ENCODE measurements around the gene TBC1D19. TPM values are rescaled to one million over a fixed set of nuclear protein-coding genes. Genes with fewer than 3 reads are reported as not detected.
"Not testable (repeated sequence)": the region's sequence is repeated elsewhere in the genome, so short reads cannot be mapped to it uniquely, and the experiment has no call there.

Gene TBC1D19
- total RNA-seq, 2 donors from 2014 or later: 7.3 to 9.1 TPM

GRCh38 chr4:26593557-26593956 lies 9.7 kb downstream of the TBC1D19 start:
- DNase-seq; ATAC-seq; intact Hi-C loops (cut with DNase I): not testable (repeated sequence)

GRCh38 chr4:26594371-26594770 lies 10.5 kb downstream of the TBC1D19 start:
- ATAC-seq (no peak), DNase-seq (no peak)
- intact Hi-C loops (cut with DNase I): no loop called here

DNA sequence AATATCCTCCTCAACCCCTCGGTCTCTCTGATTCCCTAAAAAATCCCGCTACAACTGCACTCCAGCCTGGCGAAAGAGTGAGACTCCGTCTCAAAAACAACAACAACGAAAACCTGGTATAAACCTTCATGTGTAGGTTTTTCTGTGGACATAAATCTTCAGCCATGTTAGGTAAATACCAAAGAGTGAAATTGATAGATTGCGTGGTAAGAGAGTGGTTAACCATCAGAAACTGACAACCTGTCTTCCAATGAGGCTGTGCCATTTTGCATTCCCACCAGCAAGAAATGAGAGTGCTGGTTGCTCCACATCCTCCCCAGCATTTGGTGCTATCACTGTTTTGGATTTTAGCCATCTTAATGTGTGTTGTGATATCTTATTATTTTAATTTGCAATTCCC lies 10.9 kb downstream of the TBC1D19 start:
- ATAC-seq: no peak
- intact Hi-C loops (cut with DNase I): no loop called here
- DNase-seq: no peak

DNA sequence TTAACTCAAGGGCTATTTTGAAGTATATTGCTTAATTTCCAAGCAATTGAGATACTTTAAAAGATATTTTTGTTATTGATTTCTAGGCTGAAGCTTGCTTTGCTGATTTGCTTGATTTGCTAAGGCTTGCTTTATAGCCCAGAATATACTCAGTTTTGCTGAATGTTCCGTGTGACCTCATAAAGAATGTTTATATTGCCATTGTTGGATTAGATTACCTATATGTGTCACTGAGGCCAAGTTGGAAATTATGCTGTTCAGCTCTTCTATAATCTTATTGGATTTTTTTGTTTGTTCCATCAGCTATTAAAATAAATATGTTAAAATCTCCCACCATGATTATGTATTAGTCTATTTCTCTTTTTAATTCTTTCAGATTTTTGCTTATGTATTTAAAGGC lies 13.0 kb downstream of the TBC1D19 start:
- DNase-seq: no peak
- intact Hi-C loops (cut with DNase I): no loop called here
- ATAC-seq: no peak

DNA sequence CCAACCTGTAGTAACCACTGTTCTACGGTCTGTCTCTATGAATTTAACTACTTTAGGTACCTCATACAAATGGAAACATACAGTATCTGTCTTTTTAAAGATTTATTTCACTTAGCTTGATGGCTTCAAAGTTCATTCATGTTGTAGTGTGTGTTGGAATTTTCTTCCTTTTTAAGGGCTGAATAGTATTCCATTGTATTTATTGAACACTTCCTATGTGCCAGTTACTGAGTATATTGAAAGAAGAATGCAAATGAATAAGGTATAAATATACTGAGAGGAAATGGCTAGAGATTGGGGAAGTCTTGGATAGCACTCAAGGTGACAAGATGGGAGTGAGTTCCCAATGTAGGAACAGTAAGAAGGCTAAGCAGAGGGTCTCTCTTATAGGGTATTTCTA lies 17.3 kb downstream of the TBC1D19 start:
- DNase-seq (no peak), ATAC-seq (no peak)
- intact Hi-C loops (cut with DNase I): no loop called here

GRCh38 chr4:26607776-26608175 lies 23.9 kb downstream of the TBC1D19 start:
- intact Hi-C loops (cut with DNase I): no loop called here
- DNase-seq: no peak
- no peak for ATAC-seq

DNA sequence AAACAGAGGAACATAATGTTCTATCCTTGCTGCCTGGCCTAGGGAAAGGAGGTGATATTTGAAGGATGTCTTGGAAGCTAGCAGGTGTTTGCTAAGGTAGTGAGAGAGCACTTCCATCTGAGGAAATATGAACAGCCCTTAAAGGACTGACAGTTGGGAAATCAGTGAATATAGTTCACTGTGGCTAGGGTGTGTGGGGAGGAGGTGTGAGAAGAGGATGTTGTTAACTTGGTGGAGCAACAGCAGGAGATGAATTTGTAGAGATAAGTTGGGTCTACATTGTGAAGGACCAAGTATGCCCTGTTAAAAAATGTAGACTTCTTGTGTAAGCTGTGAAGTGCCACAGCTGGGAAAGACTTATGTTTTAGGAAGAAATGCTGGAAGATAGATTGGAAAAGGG lies 25.5 kb downstream of the TBC1D19 start:
- intact Hi-C loops (cut with DNase I): no loop called here
- no peak for ATAC-seq
- no peak for DNase-seq

GRCh38 chr4:26609868-26610267 lies 26.0 kb downstream of the TBC1D19 start:
- intact Hi-C loops (cut with DNase I): no loop called here
- no peak for DNase-seq
- no peak for ATAC-seq

DNA sequence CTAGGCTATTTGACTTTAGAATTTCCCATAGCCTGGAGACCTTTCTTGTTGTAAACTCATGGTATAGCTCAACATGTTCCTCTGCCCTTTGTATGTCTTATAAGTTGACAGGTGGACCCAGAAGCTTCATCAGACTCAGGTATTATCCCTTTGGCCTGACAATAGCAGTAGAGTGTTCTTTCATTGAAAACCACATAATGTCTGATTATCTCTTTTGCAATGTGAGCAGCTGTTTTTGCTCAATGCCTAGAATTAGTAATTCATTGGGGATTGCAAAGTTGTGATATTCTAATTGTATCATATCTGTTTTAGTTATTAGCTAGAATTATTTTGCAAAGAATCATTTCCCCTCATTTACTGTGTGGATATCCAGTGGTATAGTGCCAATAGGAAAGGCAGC lies 27.5 kb downstream of the TBC1D19 start:
- ATAC-seq: no peak
- intact Hi-C loops (cut with DNase I): no loop called here

DNA sequence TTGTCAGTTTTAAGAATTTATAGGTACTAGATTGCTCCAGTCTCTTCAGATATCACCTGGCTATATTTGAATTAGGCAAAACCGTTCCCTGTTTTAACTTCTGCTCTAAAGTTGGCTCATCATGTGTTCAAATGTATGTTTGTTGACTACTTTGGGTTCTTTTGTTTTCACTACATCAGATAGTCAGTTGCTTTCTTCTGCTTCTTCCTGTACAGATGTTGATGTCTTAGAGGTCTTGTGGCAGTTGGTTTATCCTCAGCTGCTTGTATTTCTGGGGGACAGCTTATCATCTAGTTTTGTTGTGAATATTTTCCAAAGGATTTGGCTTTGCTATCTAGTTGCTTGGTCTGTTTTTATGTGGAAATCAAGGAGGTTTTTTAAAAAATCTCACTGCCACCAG lies 28.0 kb downstream of the TBC1D19 start:
- ATAC-seq (no peak), DNase-seq (no peak)
- intact Hi-C loops (cut with DNase I): no loop called here

More for the DNA sequence above, 27.5 kb downstream of the TBC1D19 start:
- DNase-seq: no peak

DNA sequence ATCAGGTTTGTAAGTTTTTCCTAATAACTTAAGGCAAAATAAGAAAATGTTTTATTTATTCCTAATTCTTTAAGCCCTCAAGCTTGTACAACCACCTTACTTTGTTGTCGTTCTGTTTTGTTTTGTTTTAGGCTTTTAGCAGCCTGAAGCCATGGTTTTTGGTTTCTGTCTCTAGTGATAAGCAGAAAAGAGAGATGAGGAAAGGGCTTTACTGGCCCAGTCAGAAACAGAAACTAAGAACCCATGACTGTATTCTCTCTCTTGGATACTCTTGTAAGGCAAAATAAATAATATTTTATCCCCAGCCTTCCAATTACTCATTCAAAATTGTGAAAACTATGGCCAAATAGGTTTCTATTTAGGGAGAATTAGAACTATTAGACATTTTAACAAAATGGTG lies 29.4 kb downstream of the TBC1D19 start:
- intact Hi-C loops (cut with DNase I): no loop called here
- DNase-seq (no peak), ATAC-seq (no peak)

DNA sequence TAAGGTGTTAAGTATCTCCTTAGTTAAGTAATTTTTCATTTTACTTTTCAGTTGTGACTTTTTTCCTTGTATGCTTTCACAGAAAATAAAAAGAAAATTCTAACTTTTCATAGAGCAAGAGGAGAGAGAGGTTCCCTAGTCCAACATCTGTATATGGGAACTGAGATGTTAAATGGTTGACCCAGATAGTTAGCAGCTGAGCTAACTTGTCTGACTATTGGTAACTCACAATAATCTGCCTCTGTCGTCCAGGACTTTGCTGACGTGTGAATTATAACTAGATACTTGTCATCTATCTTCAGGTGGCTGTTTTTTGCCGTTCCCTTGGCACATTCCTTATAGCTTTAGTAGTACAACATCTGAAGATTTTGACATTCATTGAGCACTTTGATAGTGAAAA lies 29.9 kb downstream of the TBC1D19 start:
- no peak for ATAC-seq
- DNase-seq: no peak
- intact Hi-C loops (cut with DNase I): no loop called here

DNA sequence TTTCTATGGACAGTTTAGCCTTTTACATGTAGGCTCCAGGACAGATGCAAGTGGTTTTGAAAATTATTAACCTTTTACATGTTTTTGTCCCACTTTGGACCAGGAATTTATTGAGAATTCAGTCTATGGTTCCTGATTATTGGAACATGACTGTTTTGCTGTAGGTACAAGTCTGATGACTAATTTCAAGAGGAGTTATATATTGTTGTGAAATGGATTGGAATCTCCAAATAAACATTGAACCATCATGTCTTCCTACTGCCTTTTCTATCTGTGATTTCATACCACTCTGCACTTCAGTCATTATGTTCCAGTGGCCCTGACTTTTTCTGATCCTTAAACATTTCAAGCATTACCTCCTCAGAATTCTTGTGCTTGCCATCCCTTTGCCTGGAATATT lies 35.9 kb downstream of the TBC1D19 start:
- intact Hi-C loops (cut with DNase I): no loop called here
- ATAC-seq (no peak), DNase-seq (no peak)

DNA sequence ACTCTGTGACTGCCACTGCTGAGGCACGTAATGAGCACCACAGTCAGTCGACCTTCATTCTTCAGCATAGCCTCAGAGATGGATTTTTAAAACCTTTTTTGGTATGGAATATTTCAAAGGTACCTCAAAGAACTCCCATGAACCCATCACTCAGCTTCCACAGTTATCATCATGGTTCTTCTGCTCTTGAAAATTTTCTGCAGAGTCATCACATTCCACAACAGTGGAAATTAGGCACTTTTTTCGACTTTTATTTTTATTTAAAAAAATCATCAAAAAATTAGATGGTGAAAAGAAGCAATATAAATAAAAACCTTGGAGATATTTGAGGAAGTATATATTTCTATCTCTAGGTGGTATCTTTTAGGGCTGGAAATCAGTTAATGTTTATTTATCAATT lies 37.5 kb downstream of the TBC1D19 start:
- intact Hi-C loops (cut with DNase I): no loop called here
- no peak for DNase-seq
- no peak for ATAC-seq

- DNase-seq (no peak), ATAC-seq (no peak)
- intact Hi-C loops (cut with DNase I): no loop called here
Observed at GRCh38 chr4:26622913-26623312, 39.0 kb downstream of the TBC1D19 start.

DNA sequence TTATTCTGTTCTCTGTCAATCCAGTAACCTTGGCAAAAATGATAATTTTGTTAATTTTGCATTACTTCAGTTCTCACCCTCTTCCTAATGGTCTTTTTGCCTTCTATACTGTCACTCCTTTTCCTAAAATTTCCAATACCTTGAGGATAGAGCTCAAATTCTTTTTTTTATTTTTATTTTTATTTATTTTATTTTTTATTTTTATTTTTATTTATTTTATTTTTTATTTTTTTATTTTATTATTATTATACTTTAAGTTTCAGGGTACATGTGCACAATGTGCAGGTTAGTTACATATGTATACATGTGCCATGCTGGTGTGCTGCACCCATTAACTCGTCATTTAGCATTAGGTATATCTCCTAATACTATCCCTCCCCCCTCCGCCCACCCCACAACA lies 42.8 kb downstream of the TBC1D19 start:
- intact Hi-C loops (cut with DNase I); ATAC-seq: not testable (repeated sequence)

DNA sequence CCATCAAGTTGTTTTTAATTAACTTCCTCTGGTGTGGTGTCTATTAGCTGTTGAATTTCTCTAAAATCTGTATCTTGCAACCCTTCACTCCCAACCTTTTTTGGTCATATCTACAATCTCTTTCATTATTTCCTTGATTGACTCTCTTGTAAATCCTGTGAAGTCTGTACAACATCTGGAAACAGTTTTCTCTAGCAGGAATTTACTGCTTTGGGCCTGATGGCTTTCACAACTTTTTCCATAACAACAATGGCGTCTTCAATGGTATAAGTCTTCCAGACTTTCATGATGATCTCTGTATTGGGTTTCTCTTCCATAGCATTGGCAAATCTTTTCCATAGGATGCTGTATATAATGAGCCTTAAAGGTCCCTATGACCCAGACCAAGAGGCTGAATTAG lies 49.0 kb downstream of the TBC1D19 start:
- DNase-seq (no peak), ATAC-seq (no peak)
- intact Hi-C loops (cut with DNase I): no loop called here

More for the DNA sequence above, 42.8 kb downstream of the TBC1D19 start:
- DNase-seq: not testable (repeated sequence)

DNA sequence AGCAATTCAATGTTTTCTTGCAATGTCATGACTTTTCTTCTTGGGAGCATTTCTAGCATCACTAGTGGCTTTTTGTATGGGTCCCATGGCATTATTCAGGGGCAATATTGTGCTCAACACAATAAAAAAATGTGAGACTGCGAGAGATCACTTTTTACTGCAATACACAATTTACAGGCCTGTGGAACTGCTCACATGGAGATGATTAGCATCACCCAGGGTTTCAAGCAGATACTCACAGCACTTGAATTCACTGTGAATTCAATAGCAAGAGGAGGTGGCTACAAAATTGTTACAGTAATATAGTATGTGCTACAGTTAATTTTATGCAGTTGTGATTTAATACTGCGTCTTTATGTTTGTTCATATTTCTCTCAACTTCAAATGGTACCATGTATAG lies 50.4 kb downstream of the TBC1D19 start:
- intact Hi-C loops (cut with DNase I): no loop called here
- ATAC-seq: no peak
- DNase-seq: no peak

GRCh38 chr4:26636458-26636857 lies 52.6 kb downstream of the TBC1D19 start:
- DNase-seq (no peak), ATAC-seq (no peak)
- intact Hi-C loops (cut with DNase I): no loop called here

DNA sequence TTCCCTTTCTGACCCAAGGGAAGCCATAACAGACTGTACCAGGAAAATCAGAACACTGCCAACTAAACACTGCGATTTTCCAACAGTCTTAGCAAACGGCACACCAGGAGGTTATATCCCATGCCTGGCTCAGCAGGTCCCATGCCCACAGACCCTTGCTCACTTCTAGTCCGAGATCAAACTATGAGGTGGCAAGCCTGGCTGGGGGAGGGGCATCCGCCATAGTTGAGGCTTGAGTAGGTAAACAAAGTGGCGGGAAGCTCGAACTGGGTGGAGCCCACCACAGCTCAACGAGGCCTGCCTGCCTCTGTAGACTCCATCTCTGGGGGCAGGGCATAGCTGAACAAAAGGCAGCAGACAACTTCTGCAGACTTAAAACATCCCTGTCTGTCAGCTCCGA lies 56.8 kb downstream of the TBC1D19 start:
- intact Hi-C loops (cut with DNase I); ATAC-seq: not testable (repeated sequence)

GRCh38 chr4:26647523-26648224 lies 63.8 kb downstream of the TBC1D19 start:
- DNase-seq: no peak
- intact Hi-C loops (cut with DNase I): no loop called here
- ATAC-seq: no peak

More for the DNA sequence above, 56.8 kb downstream of the TBC1D19 start:
- not testable (repeated sequence) for DNase-seq

GRCh38 chr4:26648260-26648659 lies 64.4 kb downstream of the TBC1D19 start:
- ATAC-seq: no peak
- intact Hi-C loops (cut with DNase I): no loop called here
- no peak for DNase-seq

Measured in left cardiac atrium (tissue), 4 donors.